Neuronal stem cell (in vitro differentiated cells): ENCODE measurements around the gene TBC1D21.

ENCODE experiments used
- DNase-seq: peaks from one replicate; pipeline ENCODE4 v3.0.0-alpha.2; 2013; ENCODE audit warnings: low spot score
- H2AFZ ChIP-seq: one replicate; pipeline ENCODE4 v1.6.1; 2013; ENCODE audit warnings: mild to moderate bottlenecking, low read length, inconsistent platforms
- H2AK5ac ChIP-seq: 2 replicates; pipeline ENCODE4 v1.6.1; 2013; ENCODE audit warnings: low read depth, mild to moderate bottlenecking, inconsistent platforms, low read length, moderate library complexity, mixed read lengths
- H2BK120ac ChIP-seq: 2 replicates; pipeline ENCODE4 v1.6.1; 2013; ENCODE audit warnings: low read depth, mild to moderate bottlenecking, inconsistent platforms, low read length, moderate library complexity, mixed read lengths
- H2BK12ac ChIP-seq: one replicate; pipeline ENCODE4 v1.6.1; 2013; ENCODE audit warnings: low read length, inconsistent platforms
- H2BK15ac ChIP-seq: 2 replicates; pipeline ENCODE4 v1.6.1; 2013; ENCODE audit warnings: mild to moderate bottlenecking, low read length, inconsistent platforms, mixed read lengths
- H2BK5ac ChIP-seq: one replicate; pipeline ENCODE4 v1.6.1; 2013; ENCODE audit warnings: inconsistent platforms, mild to moderate bottlenecking, low read length, moderate library complexity
- H3K14ac ChIP-seq: one replicate; pipeline ENCODE4 v1.6.1; 2013; ENCODE audit warnings: low read length, inconsistent platforms
- H3K18ac ChIP-seq: 2 replicates; pipeline ENCODE4 v1.6.1; 2013; ENCODE audit warnings: low read length, inconsistent platforms
- H3K23ac ChIP-seq: 2 replicates; pipeline ENCODE4 v1.6.1; 2013; ENCODE audit warnings: low read depth, mild to moderate bottlenecking, mixed read lengths, low read length, inconsistent platforms; ENCODE audit not compliant: poor library complexity
- H3K27ac ChIP-seq: replicated peaks from 3 replicates; pipeline ENCODE4 v1.5.1; 2013; ENCODE audit warnings: low read length, inconsistent platforms
- H3K27me3 ChIP-seq, 3 experiments: 2 replicates each; pipeline ENCODE4 v1.6.1; 2013; ENCODE audit warnings: low read length in 3 of 3, mild to moderate bottlenecking in 2 of 3, inconsistent platforms in 1 of 3, low read depth in 1 of 3, mixed read lengths in 1 of 3, moderate library complexity in 1 of 3; ENCODE audit not compliant: control insufficient read depth in 3 of 3, insufficient read depth in 3 of 3
- H3K36me3 ChIP-seq, 2 donors: replicated peaks in 1 of 2; 2 replicates each; pipeline ENCODE4 v1.6.1; 2013; ENCODE audit warnings: low read length in 2 of 2; ENCODE audit not compliant: control insufficient read depth in 2 of 2, insufficient read depth in 2 of 2
- H3K4ac ChIP-seq: 2 replicates; pipeline ENCODE4 v1.6.1; 2013; ENCODE audit warnings: inconsistent platforms, mild to moderate bottlenecking, low read length, moderate library complexity
- H3K4me1 ChIP-seq, 2 donors: 1 replicate in 1 of 2; 2 replicates in 1 of 2; pipeline ENCODE4 v1.6.1; 2013; ENCODE audit warnings: low read length in 2 of 2, low read depth in 1 of 2; ENCODE audit not compliant: control insufficient read depth in 2 of 2, insufficient read depth in 1 of 2
- H3K4me2 ChIP-seq: one replicate; pipeline ENCODE4 v1.6.1; 2013; ENCODE audit warnings: mild to moderate bottlenecking, low read length, inconsistent platforms; ENCODE audit not compliant: insufficient read depth, poor library complexity, severe bottlenecking
- H3K4me3 ChIP-seq, 2 donors: 2 replicates each; pipeline ENCODE4 v1.5.1; 2013; ENCODE audit warnings: low read length in 2 of 2, mild to moderate bottlenecking in 2 of 2, inconsistent platforms in 1 of 2, moderate library complexity in 1 of 2
- H3K79me1 ChIP-seq: one replicate; pipeline ENCODE4 v1.6.1; 2013; ENCODE audit warnings: low read depth, mild to moderate bottlenecking, inconsistent platforms, low read length, moderate library complexity
- H3K9ac ChIP-seq: one replicate; pipeline ENCODE4 v1.6.1; 2013; ENCODE audit warnings: mild to moderate bottlenecking, low read depth, low read length, inconsistent platforms; ENCODE audit not compliant: poor library complexity
- H3K9me3 ChIP-seq, 2 donors: replicated peaks in 1 of 2; 2 replicates each; pipeline versions ENCODE3 to v1.6.1; 2013; ENCODE audit warnings: low read length in 2 of 2, mild to moderate bottlenecking in 2 of 2, inconsistent platforms in 1 of 2, low read depth in 1 of 2, mixed read lengths in 1 of 2, moderate library complexity in 1 of 2; ENCODE audit not compliant: control insufficient read depth in 2 of 2, insufficient read depth in 1 of 2
- H4K8ac ChIP-seq: one replicate; pipeline ENCODE4 v1.6.1; 2013; ENCODE audit warnings: low read depth, mild to moderate bottlenecking, inconsistent platforms, low read length, moderate library complexity
- H4K91ac ChIP-seq: one replicate; pipeline ENCODE4 v1.6.1; 2013; ENCODE audit warnings: low read length, low read depth, mild to moderate bottlenecking, inconsistent platforms; ENCODE audit not compliant: poor library complexity
- WGBS, 2 donors: extraction: QIAGEN DNeasy Blood & Tissue Kit; methylation state at CpG; one replicate each; pipeline ENCODE4 v1.1.7; 2013; ENCODE audit warnings: missing lambda C conversion rate in 2 of 2, mixed read lengths in 1 of 2; ENCODE audit not compliant: insufficient read length in 2 of 2, insufficient replicate concordance in 1 of 2; ENCODE audit errors: extremely low coverage in 2 of 2; 5-methylcytosine and 5-hydroxymethylcytosine counted together

Gene TBC1D21

GRCh38 chr15:73934281-73934680, 60.9 kb downstream of the TBC1D21 start:
- no peak overlapping the region for H3K27ac ChIP-seq
- no peak overlapping the region for H3K9ac ChIP-seq
- H3K27me3 ChIP-seq: no peaks in the 10 kb centered on the region
- no peak overlapping the region for H3K4ac ChIP-seq
- WGBS, 2 donors: no CpG with 5 or more reads among the region's 7 CpGs
- no peak for DNase-seq
- H2AFZ ChIP-seq: no peak overlapping the region
- no peaks in the 10 kb centered on the region for H3K9me3 ChIP-seq
- no peak overlapping the region for H3K18ac ChIP-seq
- H2AK5ac ChIP-seq: peak overlapping the region; percentile 1
- H3K4me2 ChIP-seq: no peak overlapping the region
- H3K79me1 ChIP-seq: peaks cover 3% of the 10 kb centered on the region
- H3K4me1 ChIP-seq: peaks cover 23 to 26% of the 10 kb centered on the region in 2 donors
- no peak overlapping the region for H3K14ac ChIP-seq
- no peak overlapping the region for H2BK5ac ChIP-seq
- no peak overlapping the region for H2BK12ac ChIP-seq
- H3K4me3 ChIP-seq: no peak overlapping the region
- no peak overlapping the region for H4K91ac ChIP-seq
- H4K8ac ChIP-seq: no peak overlapping the region
- H3K36me3 ChIP-seq: no peaks in the 10 kb centered on the region
- H3K23ac ChIP-seq: no peak overlapping the region
- H2BK15ac ChIP-seq: no peak overlapping the region
- no peak overlapping the region for H2BK120ac ChIP-seq

GRCh38 chr15:73935547-73935946, 62.2 kb downstream of the TBC1D21 start:
- no peak overlapping the region for H2BK120ac ChIP-seq
- no peak overlapping the region for H3K4ac ChIP-seq
- peaks cover 23 to 25% of the 10 kb centered on the region in 2 donors for H3K4me1 ChIP-seq
- no peak overlapping the region for H4K91ac ChIP-seq
- H3K18ac ChIP-seq: no peak overlapping the region
- WGBS, 2 donors: no CpG with 5 or more reads among the region's 4 CpGs
- no peak overlapping the region for H4K8ac ChIP-seq
- no peak overlapping the region for H2BK15ac ChIP-seq
- no peak overlapping the region for H3K27ac ChIP-seq
- no peak overlapping the region for H3K4me2 ChIP-seq
- H3K36me3 ChIP-seq: no peaks in the 10 kb centered on the region
- no peak overlapping the region for H2BK12ac ChIP-seq
- H3K23ac ChIP-seq: no peak overlapping the region
- H3K14ac ChIP-seq: no peak overlapping the region
- H2BK5ac ChIP-seq: no peak overlapping the region
- DNase-seq: peak; percentile 52
- H2AK5ac ChIP-seq: no peak overlapping the region
- H3K9me3 ChIP-seq: no peaks in the 10 kb centered on the region
- peaks cover 3% of the 10 kb centered on the region for H3K79me1 ChIP-seq
- peak overlapping the region; percentile 14 for H3K9ac ChIP-seq
- no peak overlapping the region for H3K4me3 ChIP-seq
- H2AFZ ChIP-seq: no peak overlapping the region
- no peaks in the 10 kb centered on the region for H3K27me3 ChIP-seq

- H3K79me1 ChIP-seq: peaks cover 4% of the 10 kb centered on the region
- no peak overlapping the region for H2BK12ac ChIP-seq
- H3K18ac ChIP-seq: no peak overlapping the region
- no peak for DNase-seq
- H2BK120ac ChIP-seq: no peak overlapping the region
- no peak overlapping the region for H4K91ac ChIP-seq
- H3K36me3 ChIP-seq: no peaks in the 10 kb centered on the region
- no peak overlapping the region for H3K9ac ChIP-seq
- no peak overlapping the region for H3K27ac ChIP-seq
- H3K14ac ChIP-seq: no peak overlapping the region
- no peaks in the 10 kb centered on the region for H3K27me3 ChIP-seq
- no peak overlapping the region for H3K4ac ChIP-seq
- no peak overlapping the region for H4K8ac ChIP-seq
- H2BK15ac ChIP-seq: no peak overlapping the region
- no peak overlapping the region for H3K4me3 ChIP-seq
- no peaks in the 10 kb centered on the region for H3K9me3 ChIP-seq
- H2AFZ ChIP-seq: no peak overlapping the region
- WGBS, 2 donors: no CpG with 5 or more reads among the region's 5 CpGs
- no peak overlapping the region for H2BK5ac ChIP-seq
- H3K23ac ChIP-seq: no peak overlapping the region
- H3K4me1 ChIP-seq: peaks cover 23 to 25% of the 10 kb centered on the region in 2 donors
- H2AK5ac ChIP-seq: no peak overlapping the region
- H3K4me2 ChIP-seq: no peak overlapping the region
Measured at GRCh38 chr15:73936181-73936580, 62.8 kb downstream of the TBC1D21 start.

GRCh38 chr15:73936588-73937290, 63.4 kb downstream of the TBC1D21 start:
- H3K18ac ChIP-seq: no peak overlapping the region
- no peak overlapping the region for H3K23ac ChIP-seq
- no peak overlapping the region for H2BK5ac ChIP-seq
- H2BK15ac ChIP-seq: no peak overlapping the region
- H3K27ac ChIP-seq: no peak overlapping the region
- peaks cover 23 to 25% of the 10 kb centered on the region in 2 donors for H3K4me1 ChIP-seq
- H2BK120ac ChIP-seq: no peak overlapping the region
- H3K9me3 ChIP-seq: no peaks in the 10 kb centered on the region
- H3K79me1 ChIP-seq: peaks cover 6% of the 10 kb centered on the region
- H3K14ac ChIP-seq: peak overlapping the region; percentile 58
- H3K4me3 ChIP-seq: no peak overlapping the region
- DNase-seq: no peak
- H2AK5ac ChIP-seq: peak overlapping the region; percentile 64
- no peak overlapping the region for H2BK12ac ChIP-seq
- no peaks in the 10 kb centered on the region for H3K27me3 ChIP-seq
- no CpG with 5 or more reads among the region's 12 CpGs for WGBS, 2 donors
- H3K4ac ChIP-seq: no peak overlapping the region
- no peaks in the 10 kb centered on the region for H3K36me3 ChIP-seq
- H3K4me2 ChIP-seq: no peak overlapping the region
- no peak overlapping the region for H4K91ac ChIP-seq
- H2AFZ ChIP-seq: no peak overlapping the region
- H3K9ac ChIP-seq: no peak overlapping the region
- no peak overlapping the region for H4K8ac ChIP-seq
